ENCODE data around the gene BTG3. TPM values are rescaled to one million over a fixed set of nuclear protein-coding genes. Genes with fewer than 3 reads are reported as not detected.

The BTG3 gene
- total and polyA plus RNA-seq, 9 of the 15 experiments (the other 6 are each of a cell fraction or from before 2014, with no cell fraction given): 11.7 to 43.0 (median 29.7) TPM

- TF ChIP-seq RREB1 (CRISPR knock-in tag; IDR thresholded peaks at IDR 0.05) (0 out of 2 replicates have a peak, but pooled peaks have one; percentile 16), NCOR1 (IDR thresholded peaks at IDR 0.05) (no peak), CREB3 (tag; conservative IDR thresholded peaks at IDR 0.05; ENCODE audit: low read depth) (peak; percentile 60), HMG20B (CRISPR knock-in tag; IDR thresholded peaks at IDR 0.05) (no peak), JUN (IDR thresholded peaks at IDR 0.05; ENCODE audit: borderline replicate concordance, low read depth, low read length) (peak; percentile 96), JUN (CRISPR knock-in tag; IDR thresholded peaks at IDR 0.05; ENCODE audit: borderline replicate concordance) (no peak), MCM2 (IDR thresholded peaks at IDR 0.05; ENCODE audit: low read depth) (no peak), FOXP1 (CRISPR knock-in tag; IDR thresholded peaks at IDR 0.05) (no peak), MYC (IDR thresholded peaks at IDR 0.05; ENCODE audit: low read depth, low read length) (peak; percentile 54; the same call in 1 of the 2 replicates), MYC (CRISPR knock-in tag; IDR thresholded peaks at IDR 0.05; ENCODE audit: borderline replicate concordance, low read depth) (no peak), ZNF316 (IDR thresholded peaks at IDR 0.05) (no peak), NR3C1 (CRISPR knock-in tag; IDR thresholded peaks at IDR 0.05) (no peak), CHAMP1 (IDR thresholded peaks at IDR 0.05) (no peak), ZFP1 (CRISPR knock-in tag; IDR thresholded peaks at IDR 0.05) (no peak), ZNF280A (IDR thresholded peaks at IDR 0.05; ENCODE audit: low read depth, partially characterized antibody) (no peak), ZBTB43 (CRISPR knock-in tag; IDR thresholded peaks at IDR 0.05) (no peak), NFE2 (IDR thresholded peaks at IDR 0.05; ENCODE audit: low read depth) (no peak)
Measured at GRCh38 chr21:17611414-17612022, 1.2 kb downstream of the BTG3 start (continued).

Data from K562 (cell line).